GM19397 (cell line): ENCODE data around the gene BRF1.

ENCODE experiments used
- ATAC-seq: cut with Tn5 transposase; IDR thresholded peaks from one replicate; pipeline ENCODE4 v1.9.1; 2021; ENCODE audit warnings: mild to moderate bottlenecking, moderate library complexity; ENCODE audit not compliant: unreplicated experiment

Gene BRF1

GRCh38 chr14:105271224-105271890, 29.4 kb downstream of the BRF1 start:
- ATAC-seq: no peak

- no peak for ATAC-seq
Observed at GRCh38 chr14:105269405-105269804, 31.4 kb downstream of the BRF1 start.

- no peak for ATAC-seq
Observed at GRCh38 chr14:105268736-105269354, 32.0 kb downstream of the BRF1 start.

GRCh38 chr14:105267820-105268548, 32.8 kb downstream of the BRF1 start:
- no peak for ATAC-seq

GRCh38 chr14:105261781-105262180, 39.0 kb downstream of the BRF1 start:
- no peak for ATAC-seq

- ATAC-seq: no peak
Observed at GRCh38 chr14:105260959-105261358, 39.8 kb downstream of the BRF1 start.

GRCh38 chr14:105258846-105259245, 42.0 kb downstream of the BRF1 start:
- ATAC-seq: no peak

GRCh38 chr14:105257464-105257863, 43.3 kb downstream of the BRF1 start:
- ATAC-seq: no peak

GRCh38 chr14:105256292-105256960, 44.4 kb downstream of the BRF1 start:
- ATAC-seq: no peak

GRCh38 chr14:105255021-105255507, 45.7 kb downstream of the BRF1 start:
- no peak for ATAC-seq

GRCh38 chr14:105253329-105253682, 47.5 kb downstream of the BRF1 start:
- ATAC-seq: no peak

GRCh38 chr14:105252552-105253328, 48.1 kb downstream of the BRF1 start:
- ATAC-seq: no peak

GRCh38 chr14:105251920-105252319, 48.9 kb downstream of the BRF1 start:
- no peak for ATAC-seq

- no peak for ATAC-seq
Observed at GRCh38 chr14:105250986-105251385, 49.8 kb downstream of the BRF1 start.

GRCh38 chr14:105250008-105250366, 50.8 kb downstream of the BRF1 start:
- no peak for ATAC-seq

GRCh38 chr14:105249182-105250007, 51.4 kb downstream of the BRF1 start:
- no peak for ATAC-seq

GRCh38 chr14:105248368-105249181, 52.2 kb downstream of the BRF1 start, which contains the start of gene BTBD6:
TSS of gene BTBD6 (plus strand) at chr14:105248533. CDS start at chr14:105248712, 179 bp downstream.
- peak; percentile 86 for ATAC-seq

- ATAC-seq: no peak
Observed at GRCh38 chr14:105247715-105248367, 53.0 kb downstream of the BRF1 start.
